T follicular helper cell (primary cell): Measurements from ENCODE around the gene N4BP2L2.

Source experiments
- DNase-seq: peaks from one replicate; pipeline ENCODE4 v3.0.0-alpha.2; 2020; ENCODE audit warnings: low read depth

N4BP2L2 gene

DNA sequence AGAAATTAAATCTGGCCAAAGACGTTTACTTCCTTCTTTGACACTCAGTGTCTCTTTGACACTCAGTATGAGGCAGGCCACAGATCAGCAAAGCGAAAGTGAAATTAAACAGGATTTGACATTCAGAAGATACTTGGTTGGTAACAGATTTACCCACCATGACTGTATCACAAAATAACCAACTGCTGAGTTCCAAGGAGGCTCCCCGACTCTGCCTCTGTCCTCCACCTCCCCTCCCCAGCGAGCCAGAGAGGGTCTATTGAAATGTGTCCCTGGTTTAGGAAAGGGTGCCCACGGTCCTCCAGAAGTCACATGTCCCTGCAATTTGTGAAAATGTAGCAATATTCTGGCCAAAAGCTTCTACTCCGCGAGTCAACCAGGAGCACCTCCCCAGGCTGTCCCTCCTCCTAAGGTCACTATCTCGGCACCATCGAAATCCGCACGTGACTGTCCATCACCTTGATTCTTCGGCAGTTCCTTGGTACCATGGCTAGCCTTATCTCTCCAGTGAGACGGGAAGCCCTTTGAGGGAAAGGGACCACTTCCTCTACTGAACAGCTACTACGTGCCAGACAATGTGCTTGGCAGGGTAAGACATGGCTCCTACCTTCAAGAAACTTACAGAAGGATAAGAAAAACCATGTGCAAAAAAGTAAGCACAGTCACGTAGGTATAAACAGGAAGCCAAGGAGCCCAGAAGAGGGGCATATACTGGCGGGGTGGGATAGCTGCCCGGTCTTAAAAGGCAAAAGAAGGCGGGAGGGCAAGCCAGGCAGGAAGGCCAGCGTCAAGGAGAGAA lies 112.2 kb downstream of the N4BP2L2 start:
- DNase-seq: no peak

DNA sequence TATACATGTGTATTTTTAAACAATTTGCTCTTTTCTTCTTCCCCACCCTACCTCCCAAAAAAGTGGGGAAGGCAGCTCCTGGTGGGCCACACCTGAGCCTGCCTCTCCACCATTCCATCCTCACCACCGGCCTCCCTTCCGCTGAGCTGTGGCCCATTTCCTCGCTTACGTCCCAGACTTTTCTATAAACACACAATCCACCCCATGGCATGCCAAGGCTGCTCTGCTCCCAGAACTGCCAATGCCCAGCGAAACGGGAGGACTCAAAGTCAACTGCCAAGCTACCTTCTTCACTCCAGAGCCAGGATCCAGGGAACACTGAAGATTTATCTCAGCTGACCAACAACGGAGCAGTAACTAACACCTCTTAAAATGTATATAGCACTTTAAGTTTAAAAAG lies 113.4 kb downstream of the N4BP2L2 start:
- no peak for DNase-seq

DNA sequence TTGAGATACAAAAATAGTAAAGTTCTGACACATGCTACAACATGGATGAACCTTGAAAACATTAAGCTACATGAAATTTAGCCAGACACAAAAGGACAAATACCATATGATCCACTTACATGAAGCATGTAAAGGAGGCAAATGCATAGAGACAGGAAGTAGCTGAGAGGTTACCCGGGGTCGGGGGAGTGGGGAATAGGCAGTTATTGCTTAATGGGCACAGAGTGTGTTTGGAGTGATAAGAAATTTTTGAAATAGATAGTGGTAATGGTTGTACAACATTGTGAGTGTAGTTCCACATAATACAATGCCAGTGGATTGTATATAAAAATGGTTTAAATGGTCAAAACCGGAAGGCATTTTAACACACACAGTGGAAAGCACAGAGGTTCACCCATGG lies 115.0 kb downstream of the N4BP2L2 start:
- DNase-seq: no peak

DNA sequence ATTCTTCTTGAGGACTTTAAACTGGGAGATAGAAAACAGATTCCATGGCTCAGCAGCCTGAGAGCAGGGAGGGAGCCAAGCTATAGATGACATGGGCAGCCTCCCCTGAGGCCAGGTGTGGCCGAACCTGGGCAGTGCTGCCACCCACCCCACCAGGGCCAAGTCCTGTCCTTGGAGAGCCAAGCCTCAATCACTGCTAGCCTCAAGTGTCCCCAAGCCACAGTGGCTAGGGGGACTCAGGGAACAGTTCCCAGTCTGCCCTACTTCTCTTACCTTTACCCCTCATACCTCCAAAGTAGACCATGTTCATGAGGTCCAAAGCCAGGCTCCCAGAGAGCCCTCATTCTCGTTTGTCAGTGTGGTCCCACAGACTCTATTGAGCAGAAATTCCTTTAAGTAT lies 118.7 kb downstream of the N4BP2L2 start:
- DNase-seq: no peak

DNA sequence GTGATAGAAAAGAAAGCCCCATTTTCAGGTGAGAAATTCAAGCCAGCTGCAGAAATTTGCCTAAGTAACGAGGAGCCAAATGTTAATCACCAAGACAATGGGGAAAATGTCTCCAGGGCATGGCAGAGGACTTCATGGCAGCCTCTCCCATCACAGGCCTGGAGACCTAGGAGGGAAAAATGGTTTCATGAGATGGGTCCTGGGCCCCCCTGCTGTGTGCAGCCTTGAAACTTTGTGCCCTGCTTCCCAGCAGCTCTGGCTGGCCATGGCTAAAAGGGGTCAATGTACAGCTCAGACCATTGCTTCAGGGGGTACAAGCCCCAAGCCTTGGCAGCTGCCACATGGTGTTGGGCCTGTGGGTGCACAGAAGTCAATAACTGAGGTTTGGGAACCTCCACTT lies 120.6 kb downstream of the N4BP2L2 start:
- DNase-seq: no peak

DNA sequence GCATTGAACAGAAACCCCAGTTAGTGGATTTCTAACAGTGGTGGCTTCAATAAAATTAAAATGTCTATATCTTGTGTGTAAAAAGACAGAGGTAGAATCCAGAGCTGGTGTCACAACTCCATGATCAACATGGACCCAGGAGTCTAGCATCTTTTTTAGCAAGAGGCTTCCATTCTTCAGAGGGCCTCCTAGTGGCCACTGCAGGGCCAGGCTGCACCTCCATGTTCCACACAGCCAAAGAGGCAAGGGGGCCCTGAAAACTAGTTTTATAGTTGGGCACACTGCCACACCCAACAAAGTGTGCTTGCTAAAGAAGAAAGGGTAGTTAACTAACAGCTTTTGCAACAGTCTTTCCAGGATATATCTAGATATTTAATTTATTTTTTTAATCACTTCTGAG lies 123.6 kb downstream of the N4BP2L2 start:
- DNase-seq: no peak

DNA sequence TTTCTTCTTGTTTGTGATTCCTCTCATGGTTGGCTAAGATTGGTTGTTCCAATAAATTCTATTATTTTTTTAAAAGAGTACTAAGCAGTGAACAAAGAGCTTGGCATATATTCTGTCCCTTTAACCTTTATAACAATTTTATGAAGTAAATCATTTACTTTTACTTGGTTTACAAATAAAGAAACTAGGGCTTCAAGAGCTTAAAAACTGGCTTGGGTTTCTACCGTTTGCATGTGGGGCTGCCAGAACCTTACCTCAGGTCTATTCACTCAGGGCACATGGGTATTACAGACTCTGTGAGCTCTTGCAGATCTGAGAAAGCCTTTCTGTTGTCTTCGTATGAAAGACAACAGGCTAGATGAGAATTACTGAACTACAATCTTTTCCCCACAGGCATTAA lies 124.0 kb downstream of the N4BP2L2 start:
- DNase-seq: no peak

DNA sequence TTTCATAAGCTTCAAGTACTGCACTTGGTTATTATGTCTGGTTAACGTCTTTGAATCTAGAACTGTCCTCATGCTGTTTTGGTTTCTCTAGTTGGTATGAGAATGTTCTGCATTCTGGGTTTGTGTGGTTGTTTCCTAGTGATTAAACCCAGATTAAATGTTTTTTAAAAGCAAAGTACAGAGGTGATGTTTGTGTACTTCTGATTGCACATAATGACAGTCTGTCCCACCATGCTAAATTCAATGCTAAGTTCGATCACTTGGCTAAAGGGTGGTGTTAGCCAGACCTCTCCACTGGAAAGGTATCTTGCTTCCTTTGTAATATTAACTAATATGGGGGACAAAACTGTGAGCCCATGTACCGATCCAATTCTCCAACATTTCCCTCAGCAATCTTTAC lies 125.3 kb downstream of the N4BP2L2 start:
- DNase-seq: no peak

DNA sequence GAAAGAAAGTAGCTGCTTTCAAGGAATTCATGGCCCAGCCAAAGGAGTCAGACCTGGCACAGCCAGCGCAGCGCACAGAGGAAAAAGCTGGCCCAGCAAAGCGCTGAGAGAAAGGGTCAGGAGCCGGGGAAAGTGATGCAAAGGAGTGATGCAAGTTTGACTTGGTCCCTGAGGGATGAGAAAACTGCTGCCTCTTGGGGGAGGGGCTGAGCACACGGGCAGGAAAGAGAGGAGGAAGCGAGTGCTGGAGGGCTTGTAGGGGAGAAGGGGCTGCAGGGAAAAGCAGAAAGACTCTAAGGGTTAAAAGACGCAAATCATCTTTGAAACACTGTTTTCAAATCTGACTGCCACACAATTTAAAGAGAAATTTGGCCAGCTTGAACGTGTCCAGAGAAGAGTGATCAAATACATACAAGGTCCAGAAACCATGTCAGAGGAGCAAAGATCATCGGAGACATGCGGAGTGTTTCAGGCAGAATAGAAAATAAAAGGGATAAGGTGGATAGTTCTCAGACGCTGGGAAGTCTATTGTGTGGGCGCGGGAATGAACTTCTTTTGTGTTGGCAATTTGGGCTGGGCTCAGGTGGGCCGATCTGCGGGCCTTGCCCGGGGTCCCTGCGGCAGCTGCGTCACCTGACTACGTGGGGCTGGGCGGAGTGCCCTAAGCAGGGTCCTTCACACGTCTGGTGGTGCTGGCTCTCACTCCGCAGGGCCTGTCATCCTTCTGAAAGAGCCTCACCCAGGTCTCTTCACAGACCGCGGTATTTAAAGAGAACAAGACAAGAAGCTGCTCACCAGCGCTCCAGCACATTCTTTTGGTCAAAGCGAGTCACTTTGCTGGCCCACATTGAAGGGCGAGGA lies 128.8 kb downstream of the N4BP2L2 start:
- DNase-seq: no peak

DNA sequence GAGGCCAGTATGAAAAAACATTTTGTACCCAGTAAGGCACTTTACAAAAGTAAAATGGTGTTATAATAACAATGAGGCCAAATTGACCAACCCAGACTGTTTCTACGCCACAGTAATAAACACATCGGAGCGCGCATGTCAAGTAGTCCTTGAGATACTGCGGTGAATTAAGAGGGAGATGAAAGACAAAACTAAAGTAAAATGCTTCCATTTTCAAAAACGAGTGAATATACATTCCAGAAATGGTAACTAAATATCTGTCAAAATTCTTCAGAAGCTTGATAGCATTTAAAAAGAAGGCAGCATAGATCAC lies 129.6 kb downstream of the N4BP2L2 start:
- no peak for DNase-seq

DNA sequence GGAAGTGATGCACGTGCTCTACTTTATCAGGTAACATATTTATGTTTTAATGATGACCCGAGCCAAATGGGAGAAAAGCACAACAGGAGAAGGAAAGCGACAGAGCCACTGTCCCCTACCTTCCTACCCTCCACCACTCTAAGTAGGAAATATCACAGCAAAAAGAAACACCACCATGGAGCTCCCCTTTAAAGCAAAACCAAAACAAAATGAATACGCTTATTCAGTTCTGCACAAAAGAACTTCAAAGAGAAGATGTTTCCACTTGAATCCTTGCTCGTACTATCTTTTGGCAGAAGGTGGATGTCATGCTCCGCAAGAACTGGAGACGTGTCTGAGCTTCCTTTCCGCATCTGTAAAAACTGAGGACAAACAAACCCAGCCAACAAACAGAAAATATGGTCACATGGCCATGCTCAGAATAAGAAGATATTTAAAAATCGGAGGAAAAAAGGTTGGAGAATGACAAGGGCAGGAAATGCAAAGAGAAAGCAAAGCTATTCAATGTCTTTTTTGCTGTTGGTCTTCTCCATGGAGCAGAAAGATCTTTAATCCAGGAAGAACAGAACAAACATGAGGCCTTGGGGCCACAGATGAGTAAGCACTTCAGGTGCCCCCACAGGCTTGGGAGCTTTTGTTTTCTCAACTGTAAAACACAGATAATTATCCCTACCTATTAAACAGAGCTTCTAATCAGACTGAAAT lies 130.1 kb downstream of the N4BP2L2 start:
- DNase-seq: no peak

DNA sequence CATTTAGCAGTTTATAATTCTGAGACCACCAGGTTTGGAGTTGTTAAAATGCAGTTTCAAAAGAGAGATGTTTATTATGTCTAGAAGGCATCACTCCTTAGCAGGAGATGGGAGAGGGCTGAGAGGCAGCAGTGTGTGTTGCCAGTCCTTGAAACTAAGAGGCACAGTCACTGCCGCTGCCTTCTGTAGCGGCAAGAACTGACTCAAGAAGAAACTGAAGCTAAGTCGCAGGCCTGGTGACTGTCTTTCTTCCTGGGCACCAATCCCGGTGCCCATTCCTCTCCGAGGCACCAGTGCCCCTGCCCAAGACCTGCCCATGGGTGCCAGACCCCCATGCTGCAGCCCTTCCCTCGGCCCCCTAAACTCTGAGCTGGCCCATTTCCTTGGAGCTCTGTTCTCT lies 130.7 kb downstream of the N4BP2L2 start:
- no peak for DNase-seq

DNA sequence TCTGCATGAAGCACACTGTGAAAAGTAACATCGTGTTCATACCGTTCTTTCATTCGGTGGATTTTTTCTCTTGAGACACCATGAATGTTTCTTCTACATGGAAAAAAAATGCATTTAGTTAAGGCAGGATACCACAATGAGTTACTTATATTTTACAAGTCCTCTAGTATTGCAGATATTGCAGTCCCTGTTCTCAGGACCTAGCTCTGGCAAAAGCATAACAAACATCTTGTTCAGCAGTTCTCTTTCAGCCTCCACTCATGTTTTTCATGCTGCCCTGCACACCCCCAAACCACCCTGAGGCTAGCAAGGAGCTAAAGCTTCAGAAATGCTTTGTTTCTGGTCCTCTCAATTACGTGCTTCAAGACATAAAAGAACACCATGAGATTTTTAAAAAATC lies 135.5 kb downstream of the N4BP2L2 start:
- DNase-seq: no peak

DNA sequence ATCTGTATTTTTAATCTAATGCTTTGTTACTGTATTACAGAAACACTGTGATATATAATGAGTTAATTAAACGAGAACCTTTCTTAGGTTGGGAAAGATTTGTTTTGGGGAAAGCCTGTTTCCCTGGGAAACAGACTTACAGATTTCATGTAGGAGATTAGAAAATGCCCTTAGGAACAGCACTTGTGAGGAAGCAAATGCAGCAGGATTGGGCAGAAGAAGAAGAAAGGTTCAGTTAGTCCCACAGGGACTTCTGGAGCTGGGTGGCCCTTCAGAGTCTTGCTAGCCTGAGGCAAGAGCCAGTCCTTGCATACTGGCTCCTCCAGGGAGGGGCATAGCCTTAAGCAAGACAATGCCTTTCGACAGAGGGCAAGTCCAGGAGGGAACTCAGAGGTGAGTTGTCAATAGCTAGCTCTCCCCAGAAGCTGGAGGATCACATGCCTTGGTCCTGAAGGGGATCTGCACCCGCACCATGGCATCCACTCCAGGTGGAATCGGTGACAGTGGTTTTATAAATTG lies 147.4 kb downstream of the N4BP2L2 start:
- no peak for DNase-seq

DNA sequence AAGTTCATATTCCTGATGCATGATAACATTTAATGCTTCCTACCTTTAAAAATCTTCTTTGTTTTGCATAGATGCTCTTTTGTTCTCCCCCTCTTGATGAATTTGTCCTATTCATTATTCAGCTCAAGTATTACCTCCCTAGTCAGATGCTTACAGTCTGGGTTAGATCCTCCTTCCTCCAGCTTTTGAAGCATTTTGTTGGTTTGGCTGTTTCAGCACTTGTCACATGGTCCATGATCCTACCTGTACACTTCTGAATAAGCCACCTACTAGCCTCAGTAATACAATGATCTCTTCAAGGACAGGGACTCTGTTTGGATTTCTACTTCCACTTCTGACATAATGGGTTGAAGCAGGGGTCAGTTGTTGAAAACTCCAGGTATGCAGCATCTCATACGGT lies 148.1 kb downstream of the N4BP2L2 start:
- DNase-seq: no peak

DNA sequence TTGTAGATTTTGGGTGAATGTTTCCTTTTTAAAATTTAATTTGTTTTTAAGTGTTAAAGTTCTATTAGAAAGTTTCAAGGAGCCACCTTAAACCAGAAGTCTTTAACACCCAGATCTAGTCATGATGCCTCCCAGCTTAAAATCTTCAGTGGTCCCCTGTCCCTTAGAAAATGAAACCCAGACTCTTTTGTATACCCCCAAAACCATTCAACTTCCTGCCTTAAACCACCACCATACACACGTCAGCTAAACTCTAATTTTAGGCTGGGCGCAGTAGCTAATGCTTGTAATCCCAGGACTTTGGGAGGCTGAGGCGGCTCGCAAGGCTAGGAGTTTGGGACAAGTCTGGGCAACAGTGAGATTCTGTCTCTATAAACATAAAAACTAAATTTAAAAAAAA lies 148.5 kb downstream of the N4BP2L2 start:
- no peak for DNase-seq

DNA sequence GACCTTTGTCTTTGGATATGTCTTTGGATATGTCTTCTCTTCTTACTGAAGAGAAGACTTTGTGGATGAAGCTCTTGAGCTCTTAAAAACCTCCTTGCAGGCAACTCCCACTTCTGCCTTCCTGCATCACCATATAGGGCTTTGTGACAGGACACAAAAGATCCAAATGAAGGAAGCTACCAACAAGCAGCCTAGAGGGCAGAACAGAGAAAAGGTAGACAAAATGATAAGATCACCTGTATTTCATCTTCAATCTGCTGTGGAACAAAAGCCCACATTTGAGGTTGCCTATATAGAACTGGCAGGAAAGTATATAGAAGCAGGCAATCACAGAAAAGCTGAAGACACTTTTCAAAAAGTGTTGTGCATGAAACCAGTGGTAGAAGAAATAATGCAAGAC lies 153.2 kb downstream of the N4BP2L2 start:
- no peak for DNase-seq

DNA sequence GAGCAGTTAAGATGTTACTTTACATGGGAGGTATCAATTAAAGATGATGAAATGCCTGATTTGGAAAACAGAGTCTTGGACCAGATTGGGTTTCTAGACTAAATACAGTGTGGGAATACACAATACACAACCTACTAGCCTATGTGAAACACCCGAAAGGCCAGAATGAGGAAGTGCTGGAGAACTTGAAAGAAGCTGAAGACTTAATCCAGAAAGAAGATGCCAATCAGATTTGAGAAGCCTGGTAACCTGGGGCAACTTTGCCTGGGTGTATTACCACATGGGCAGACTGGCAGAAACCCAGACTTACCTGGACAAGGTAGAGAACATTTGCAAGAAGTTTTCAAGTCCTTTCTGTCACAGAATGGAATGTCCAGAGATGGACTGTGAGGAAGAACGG lies 153.9 kb downstream of the N4BP2L2 start:
- no peak for DNase-seq

DNA sequence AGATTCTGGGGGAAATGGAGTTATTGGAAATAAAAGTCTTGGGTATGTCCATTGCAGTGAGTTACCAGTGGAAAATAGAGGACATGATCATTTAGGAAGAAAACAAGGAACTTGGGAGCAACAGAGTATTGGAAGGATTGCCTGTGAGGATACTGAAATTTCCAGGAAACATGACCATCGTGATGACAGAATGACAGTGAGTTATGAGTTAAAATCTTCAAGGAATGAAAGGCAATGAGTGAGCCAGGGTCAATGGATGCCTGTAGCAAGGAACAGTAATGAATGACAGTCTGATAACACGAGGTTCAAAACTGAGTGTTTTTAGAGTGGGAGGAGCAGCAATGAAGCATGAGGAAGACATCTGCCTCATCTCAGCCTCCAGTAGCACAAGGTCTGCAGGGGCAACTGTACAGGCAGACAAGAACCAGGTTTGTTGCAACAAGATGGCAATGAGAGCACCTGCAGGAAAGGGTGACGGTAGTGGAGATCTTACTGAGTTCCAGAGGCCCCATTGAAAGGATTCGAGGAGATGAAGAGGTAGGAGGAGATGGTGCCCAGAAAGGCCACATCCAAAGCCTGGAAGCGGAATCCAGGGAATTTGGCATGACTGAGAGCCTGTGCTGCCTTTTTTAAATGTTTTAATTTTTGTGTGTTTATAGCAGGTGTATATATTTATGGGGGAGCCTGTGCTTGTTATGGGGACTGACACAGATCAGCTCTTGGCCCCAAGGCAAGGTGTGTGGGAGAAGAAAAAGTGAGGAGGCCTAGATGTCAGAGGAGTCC lies 154.6 kb downstream of the N4BP2L2 start:
- no peak for DNase-seq
